Stomach (tissue), 9 donors: ENCODE results near the gene TMEM135. TPM values are rescaled to one million over a fixed set of nuclear protein-coding genes. Genes with fewer than 3 reads are reported as not detected.
"Not testable (repeated sequence)": the region's sequence is repeated elsewhere in the genome, so short reads cannot be mapped to it uniquely, and the experiment has no call there.

Experiments used
- DNase-seq, 2 donors: peaks; one replicate each; pipeline versions ENCODE4 v3.0.0 to v3.0.0-alpha.2; 2013 to 2019
- H3K27ac ChIP-seq, 5 donors: fragments of 200-600 bp in 4 of 5; sonication (generic) in 4 of 5; one replicate each; pipeline ENCODE4 v1.5.1; 2013 to 2019; ENCODE audit warnings: mild to moderate bottlenecking in 1 of 5, moderate library complexity in 1 of 5
- H3K27me3 ChIP-seq, 3 donors: fragments of 200-600 bp; sonication (generic); one replicate each; pipeline ENCODE4 v1.5.1; 2017 to 2019; ENCODE audit warnings: mixed run types in 1 of 3
- H3K36me3 ChIP-seq, 4 donors: fragments of 200-600 bp; sonication (generic); 1 replicate in 3 of 4; 2 replicates in 1 of 4; pipeline ENCODE4 v1.5.1; 2016 to 2019
- H3K4me1 ChIP-seq, 4 donors: fragments of 200-600 bp; sonication (generic); one replicate each; pipeline ENCODE4 v1.5.1; 2016 to 2019
- H3K4me3 ChIP-seq, 4 donors: fragments of 200-600 bp; sonication (generic) in 3 of 4; one replicate each; pipeline ENCODE4 v1.5.1; 2016 to 2019; ENCODE audit warnings: mild to moderate bottlenecking in 1 of 4
- H3K9me3 ChIP-seq, 4 donors: fragments of 200-600 bp; sonication (generic); one replicate each; pipeline ENCODE4 v1.5.1; 2016 to 2019
- CTCF ChIP-seq, 7 experiments: fragments of 450-650 bp in 4 of 7; fragments of 200-600 bp in 3 of 7; sonication (generic) in 3 of 7; IDR thresholded peaks; one replicate each; pipeline ENCODE4 v1.5.1; 2016 to 2019; ENCODE audit warnings: antibody characterized with exemption in 7 of 7, control low read depth in 2 of 7, mild to moderate bottlenecking in 1 of 7
- EP300 ChIP-seq: sonication (generic); formaldehyde crosslinking; IDR thresholded peaks from one replicate; pipeline ENCODE4 v1.6.1; 2017; ENCODE audit warnings: antibody characterized with exemption
- POLR2A ChIP-seq, 4 donors: fragments of 450-650 bp; IDR thresholded peaks; one replicate each; pipeline ENCODE4 v1.6.1; 2016; ENCODE audit warnings: antibody characterized with exemption in 4 of 4, control low read depth in 2 of 4, mild to moderate bottlenecking in 1 of 4, moderate library complexity in 1 of 4
- POLR2AphosphoS5 ChIP-seq, 3 donors: sonication (generic); formaldehyde crosslinking; IDR thresholded peaks; one replicate each; pipeline ENCODE4 v1.6.1; 2016; ENCODE audit warnings: antibody characterized with exemption in 3 of 3
- WGBS, 5 donors: extraction: QIAGEN DNeasy Blood & Tissue Kit in 3 of 5; methylation state at CpG; one replicate each; pipeline versions ENCODE4 v1.1.5 to v1.1.7; 2013 to 2018; 5-methylcytosine and 5-hydroxymethylcytosine counted together
- intact Hi-C: fragments of 100-400 bp; cut with DNase I; formaldehyde crosslinking; loops from one replicate; pipeline ENCODE4 v1.15.1; 2023; ENCODE audit warnings: low total_unique reads
- polyA plus RNA-seq, 3 donors: library from polyadenylated mRNA; stranded (reverse); fragments of 200-250 nt; gene quantifications; one replicate each; pipeline ENCODE4 v1.2.3, GENCODE V29; 2013
- total RNA-seq, 5 donors: library from RNA; depleted of rRNA; stranded (reverse); fragments of >200 nt; gene quantifications; one replicate each; pipeline versions ENCODE4 v1.1.0 to v1.2.3, GENCODE V29; 2014 to 2016
- donor health status: healthy with polysubstance abuse.
- donor health status: Bipolar disorder and iron deficiency.
- donor health status: healthy.

TMEM135 gene
- total and polyA plus RNA-seq, 8 donors, result 0.58 to 202 (median 3.9) TPM

DNA sequence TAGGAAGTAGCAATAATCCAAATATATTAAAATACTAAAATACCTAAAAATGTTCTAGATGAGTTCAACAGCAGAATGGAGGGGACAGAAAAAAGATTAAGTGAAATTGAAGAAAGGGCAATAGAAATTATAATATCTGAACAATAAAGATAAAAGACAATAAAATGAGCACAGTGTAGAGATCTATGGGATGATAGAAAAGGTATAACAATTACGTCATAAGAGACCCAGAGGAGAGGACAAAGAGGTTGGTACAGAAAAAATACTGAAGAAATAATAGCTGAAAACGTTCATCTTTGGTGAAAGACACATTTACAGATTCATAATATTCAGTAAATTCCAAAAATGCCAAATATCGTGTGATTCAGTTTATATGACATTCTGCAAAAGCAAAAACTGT, 143.4 kb downstream of the TMEM135 start:
- Histone ChIP-seq H3K9me3 (peaks cover 0 to 5% (median 0%) of the 10 kb centered on the region in 4 donors), H3K36me3 (peaks cover 0 to 8% (median 0%) of the 10 kb centered on the region in 4 donors), H3K4me1 (no peaks in the 10 kb centered on the region), H3K27me3 (no peaks in the 10 kb centered on the region), H3K4me3 (no peak overlapping the region), H3K27ac (no peak overlapping the region)
- DNase-seq, result no peak
- TF ChIP-seq CTCF (IDR thresholded peaks at IDR 0.05), result no peak
- no peak for TF ChIP-seq EP300
- TF ChIP-seq POLR2A (IDR thresholded peaks at IDR 0.05), result no peak
- TF ChIP-seq POLR2AphosphoS5 (IDR thresholded peaks at IDR 0.05), result no peak
- 81 to 85% (median 82%) methylated on average over 3 of the region's 3 CpGs for WGBS, 5 donors
- intact Hi-C loops, result no loop called here

DNA sequence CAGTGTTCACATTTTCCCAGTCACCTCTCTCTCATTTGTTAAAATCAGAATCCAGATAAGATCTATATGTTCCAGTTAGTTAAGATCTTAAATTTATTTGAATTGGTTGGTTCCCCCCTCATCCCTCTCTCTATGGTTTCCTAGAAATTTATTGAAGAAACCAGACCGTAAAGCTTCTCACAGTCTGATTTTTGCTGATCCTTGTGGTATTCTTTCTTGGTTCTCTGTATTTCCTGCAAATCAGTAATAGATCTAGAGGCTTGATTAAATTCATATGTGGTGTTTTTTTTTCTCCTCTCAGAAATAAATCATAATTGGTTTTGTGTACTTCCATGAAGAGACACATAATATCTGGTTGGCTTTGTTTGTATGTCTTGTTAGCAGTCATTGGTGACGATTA, 147.5 kb downstream of the TMEM135 start:
- H3K4me3 ChIP-seq, result no peak overlapping the region
- intact Hi-C loops, result no loop called here
- no peak overlapping the region for H3K27ac ChIP-seq
- H3K4me1 ChIP-seq, result no peaks in the 10 kb centered on the region
- no peak for DNase-seq
- no peak for TF ChIP-seq POLR2A (IDR thresholded peaks at IDR 0.05)
- no peak for TF ChIP-seq EP300
- TF ChIP-seq POLR2AphosphoS5 (IDR thresholded peaks at IDR 0.05), result no peak
- TF ChIP-seq CTCF (IDR thresholded peaks at IDR 0.05), result no peak
- no peaks in the 10 kb centered on the region for H3K27me3 ChIP-seq
- 72 to 75% (median 73%) methylated on average over 2 of the region's 2 CpGs for WGBS, 5 donors
- H3K9me3 ChIP-seq, result no peaks in the 10 kb centered on the region
- no peaks in the 10 kb centered on the region for H3K36me3 ChIP-seq

GRCh38 chr11:87187076-87187475, 149.3 kb downstream of the TMEM135 start:
- TF ChIP-seq POLR2AphosphoS5 (IDR thresholded peaks at IDR 0.05), result no peak
- TF ChIP-seq POLR2A (IDR thresholded peaks at IDR 0.05), result no peak
- no peak for TF ChIP-seq EP300
- no peak for TF ChIP-seq CTCF (IDR thresholded peaks at IDR 0.05)
- WGBS, 5 donors, result 92 to 97% (median 94%) methylated on average over 2 of the region's 2 CpGs
- no peak for DNase-seq
- no peak overlapping the region for H3K27ac ChIP-seq
- H3K27me3 ChIP-seq, result no peaks in the 10 kb centered on the region
- no peaks in the 10 kb centered on the region for H3K9me3 ChIP-seq
- H3K36me3 ChIP-seq, result no peaks in the 10 kb centered on the region
- intact Hi-C loops, result no loop called here
- no peak overlapping the region for H3K4me3 ChIP-seq
- no peaks in the 10 kb centered on the region for H3K4me1 ChIP-seq

- Histone ChIP-seq H3K27me3 (no peaks in the 10 kb centered on the region), H3K4me1 (no peaks in the 10 kb centered on the region), H3K4me3 (no peak overlapping the region), H3K36me3 (no peaks in the 10 kb centered on the region), H3K9me3 (no peaks in the 10 kb centered on the region), H3K27ac (no peak overlapping the region)
- 66 to 92% (median 88%) methylated on average over 2 of the region's 2 CpGs for WGBS, 5 donors
- DNase-seq, result peak in 1 of 2 donors; percentile 5
- intact Hi-C loops, result no loop called here
- no peak for TF ChIP-seq POLR2A (IDR thresholded peaks at IDR 0.05)
- no peak for TF ChIP-seq EP300
- TF ChIP-seq CTCF (IDR thresholded peaks at IDR 0.05), result no peak
- no peak for TF ChIP-seq POLR2AphosphoS5 (IDR thresholded peaks at IDR 0.05)
These were observed 150.2 kb downstream of the TMEM135 start for GRCh38 chr11:87187930-87188329.

GRCh38 chr11:87188396-87188795, 150.7 kb downstream of the TMEM135 start:
- H3K27ac ChIP-seq, H3K36me3 ChIP-seq, H3K9me3 ChIP-seq, H3K27me3 ChIP-seq, H3K4me3 ChIP-seq, H3K4me1 ChIP-seq, DNase-seq, intact Hi-C loops: not testable (repeated sequence)
- WGBS, 5 donors, result 94 to 99% (median 95%) methylated on average over 8 of the region's 8 CpGs

- H3K4me1 ChIP-seq, intact Hi-C loops, H3K9me3 ChIP-seq, DNase-seq, H3K27ac ChIP-seq, H3K36me3 ChIP-seq, H3K27me3 ChIP-seq, H3K4me3 ChIP-seq: not testable (repeated sequence)
- WGBS, 5 donors, result 92 to 99% (median 96%) methylated on average over 3 of the region's 3 CpGs
These were observed 151.2 kb downstream of the TMEM135 start for GRCh38 chr11:87188921-87189320.
